Trophoblast cell (in vitro differentiated cells and primary cell): ENCODE data around the gene DNAJC3.
"Not testable (repeated sequence)": the region's sequence is repeated elsewhere in the genome, so short reads cannot be mapped to it uniquely, and the experiment has no call there.

Experiments used
- DNase-seq, 2 donors: peaks; one replicate each; pipeline ENCODE4 v3.0.0-alpha.2; 2016
- H2AFZ ChIP-seq: 2 replicates; pipeline ENCODE4 v1.6.1; 2013; ENCODE audit warnings: low read length, moderate library complexity, mild to moderate bottlenecking; ENCODE audit not compliant: insufficient read depth, poor library complexity
- H2AK5ac ChIP-seq: 2 replicates; pipeline ENCODE4 v1.6.1; 2013; ENCODE audit warnings: mild to moderate bottlenecking, low read length
- H2BK120ac ChIP-seq: 2 replicates; pipeline ENCODE4 v1.6.1; 2013; ENCODE audit warnings: low read length, mild to moderate bottlenecking, moderate library complexity; ENCODE audit not compliant: insufficient read depth, poor library complexity
- H2BK12ac ChIP-seq: 2 replicates; pipeline ENCODE4 v1.6.1; 2013; ENCODE audit warnings: mild to moderate bottlenecking, low read length, moderate library complexity
- H2BK5ac ChIP-seq: 2 replicates; pipeline ENCODE4 v1.6.1; 2013; ENCODE audit warnings: low read length, low read depth, moderate library complexity, mild to moderate bottlenecking; ENCODE audit not compliant: poor library complexity
- H3K14ac ChIP-seq: 2 replicates; pipeline ENCODE4 v1.6.1; 2013; ENCODE audit warnings: mild to moderate bottlenecking, low read length
- H3K18ac ChIP-seq: 2 replicates; pipeline ENCODE4 v1.6.1; 2013; ENCODE audit warnings: mild to moderate bottlenecking, low read length
- H3K23ac ChIP-seq: 2 replicates; pipeline ENCODE4 v1.6.1; 2013; ENCODE audit warnings: low read length
- H3K27ac ChIP-seq: 2 replicates; pipeline ENCODE4 v1.5.1; 2013; ENCODE audit warnings: low read depth, mild to moderate bottlenecking, inconsistent platforms, low read length, moderate library complexity
- H3K27me3 ChIP-seq: 2 replicates; pipeline ENCODE4 v1.6.1; 2013; ENCODE audit warnings: inconsistent platforms, mild to moderate bottlenecking, low read length, moderate library complexity; ENCODE audit not compliant: insufficient read depth
- H3K36me3 ChIP-seq, 2 experiments: 1 replicate in 1 of 2; 2 replicates in 1 of 2; pipeline ENCODE4 v1.6.1; 2013; ENCODE audit warnings: low read length in 2 of 2, mild to moderate bottlenecking in 2 of 2, moderate library complexity in 1 of 2; ENCODE audit not compliant: insufficient read depth in 2 of 2, control insufficient read depth in 1 of 2
- H3K4ac ChIP-seq: 2 replicates; pipeline ENCODE4 v1.6.1; 2013; ENCODE audit warnings: low read depth, mild to moderate bottlenecking, low read length, moderate library complexity
- H3K4me1 ChIP-seq, 2 experiments: 1 replicate in 1 of 2; 2 replicates in 1 of 2; pipeline ENCODE4 v1.6.1; 2013; ENCODE audit warnings: low read length in 2 of 2, mild to moderate bottlenecking in 2 of 2, moderate library complexity in 1 of 2; ENCODE audit not compliant: insufficient read depth in 2 of 2, control insufficient read depth in 1 of 2
- H3K4me2 ChIP-seq: 2 replicates; pipeline ENCODE4 v1.6.1; 2013; ENCODE audit warnings: inconsistent platforms, mild to moderate bottlenecking, low read length, moderate library complexity
- H3K4me3 ChIP-seq: 2 replicates; pipeline ENCODE4 v1.5.1; 2013; ENCODE audit warnings: mild to moderate bottlenecking, low read depth, low read length, inconsistent platforms
- H3K79me1 ChIP-seq: one replicate; pipeline ENCODE4 v1.6.1; 2013; ENCODE audit warnings: low read length
- H3K79me2 ChIP-seq: 2 replicates; pipeline ENCODE4 v1.6.1; 2013; ENCODE audit warnings: low read length, mild to moderate bottlenecking; ENCODE audit not compliant: control insufficient read depth, insufficient read depth, poor library complexity
- H3K9ac ChIP-seq: 2 replicates; pipeline ENCODE4 v1.6.1; 2013; ENCODE audit warnings: mild to moderate bottlenecking, low read length
- H3K9me3 ChIP-seq: 2 replicates; pipeline ENCODE4 v1.6.1; 2013; ENCODE audit warnings: low read depth, mild to moderate bottlenecking, control low read depth, inconsistent platforms, low read length; ENCODE audit not compliant: insufficient read depth
- H4K12ac ChIP-seq: 2 replicates; pipeline ENCODE4 v1.6.1; 2013; ENCODE audit warnings: low read depth, mild to moderate bottlenecking, low read length, moderate library complexity
- H4K8ac ChIP-seq: 2 replicates; pipeline ENCODE4 v1.6.1; 2013; ENCODE audit warnings: low read depth, mild to moderate bottlenecking, low read length, moderate library complexity
- H4K91ac ChIP-seq: one replicate; pipeline ENCODE4 v1.6.1; 2013; ENCODE audit warnings: low read depth, mild to moderate bottlenecking, low read length, moderate library complexity
- WGBS: extraction: QIAGEN DNeasy Blood & Tissue Kit; methylation state at CpG from one replicate; pipeline ENCODE4 v1.1.7; 2013; ENCODE audit warnings: missing lambda C conversion rate; ENCODE audit not compliant: insufficient read length, insufficient coverage; ENCODE audit errors: extremely low coverage; 5-methylcytosine and 5-hydroxymethylcytosine counted together

The DNAJC3 gene

GRCh38 chr13:95781940-95782339 lies 105.0 kb downstream of the DNAJC3 start:
- not testable (repeated sequence) for H4K8ac ChIP-seq, H3K9me3 ChIP-seq, H2AK5ac ChIP-seq, H2AFZ ChIP-seq, H3K4me2 ChIP-seq, H4K91ac ChIP-seq, DNase-seq, H3K27ac ChIP-seq, H2BK120ac ChIP-seq, H4K12ac ChIP-seq, H2BK12ac ChIP-seq, H3K79me1 ChIP-seq, H3K27me3 ChIP-seq, H2BK5ac ChIP-seq, H3K23ac ChIP-seq, H3K4me1 ChIP-seq, H3K9ac ChIP-seq, H3K79me2 ChIP-seq, H3K36me3 ChIP-seq, H3K18ac ChIP-seq, H3K4me3 ChIP-seq, H3K4ac ChIP-seq, H3K14ac ChIP-seq
- WGBS: no CpG with 5 or more reads among the region's 1 CpG

DNA sequence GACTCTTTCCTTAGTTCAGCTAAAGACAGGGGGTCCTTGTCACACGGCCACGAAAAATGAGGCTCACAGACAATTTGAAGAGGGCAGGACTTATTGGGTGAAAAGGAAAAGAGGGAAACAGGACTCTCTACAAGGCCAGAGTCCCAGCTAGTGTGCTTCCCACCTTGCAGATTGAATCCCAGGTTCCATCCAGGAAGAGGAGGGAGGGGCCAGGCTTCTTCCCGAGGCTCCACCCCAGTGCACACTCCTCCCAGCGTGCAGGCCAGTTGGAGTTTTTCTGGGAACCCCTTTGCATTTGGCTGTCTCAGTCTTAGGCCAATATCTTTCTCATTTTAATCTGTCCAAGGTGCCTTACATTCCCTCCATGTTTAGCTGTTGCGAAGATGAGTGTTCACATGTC lies 106.8 kb downstream of the DNAJC3 start:
- no peak overlapping the region for H2BK120ac ChIP-seq
- H3K79me2 ChIP-seq: no peaks in the 10 kb centered on the region
- no peak overlapping the region for H2BK5ac ChIP-seq
- H3K4me1 ChIP-seq: peaks cover 5 to 9% of the 10 kb centered on the region in 2 experiments
- H4K91ac ChIP-seq: peak overlapping the region; percentile 3
- no peak overlapping the region for H3K4ac ChIP-seq
- peak overlapping the region; percentile 54 for H3K9ac ChIP-seq
- no peak overlapping the region for H3K4me3 ChIP-seq
- H3K23ac ChIP-seq: no peak overlapping the region
- H3K18ac ChIP-seq: no peak overlapping the region
- H2BK12ac ChIP-seq: no peak overlapping the region
- no peak overlapping the region for H3K4me2 ChIP-seq
- H4K12ac ChIP-seq: no peak overlapping the region
- DNase-seq: no peak
- no peak overlapping the region for H4K8ac ChIP-seq
- no CpG with 5 or more reads among the region's 5 CpGs for WGBS
- H3K27ac ChIP-seq: peak overlapping the region; percentile 66
- peaks cover 5 to 8% of the 10 kb centered on the region in 2 experiments for H3K36me3 ChIP-seq
- no peaks in the 10 kb centered on the region for H3K27me3 ChIP-seq
- H3K9me3 ChIP-seq: no peaks in the 10 kb centered on the region
- no peak overlapping the region for H2AK5ac ChIP-seq
- no peak overlapping the region for H3K14ac ChIP-seq
- no peak overlapping the region for H2AFZ ChIP-seq
- peaks cover 2% of the 10 kb centered on the region for H3K79me1 ChIP-seq

DNA sequence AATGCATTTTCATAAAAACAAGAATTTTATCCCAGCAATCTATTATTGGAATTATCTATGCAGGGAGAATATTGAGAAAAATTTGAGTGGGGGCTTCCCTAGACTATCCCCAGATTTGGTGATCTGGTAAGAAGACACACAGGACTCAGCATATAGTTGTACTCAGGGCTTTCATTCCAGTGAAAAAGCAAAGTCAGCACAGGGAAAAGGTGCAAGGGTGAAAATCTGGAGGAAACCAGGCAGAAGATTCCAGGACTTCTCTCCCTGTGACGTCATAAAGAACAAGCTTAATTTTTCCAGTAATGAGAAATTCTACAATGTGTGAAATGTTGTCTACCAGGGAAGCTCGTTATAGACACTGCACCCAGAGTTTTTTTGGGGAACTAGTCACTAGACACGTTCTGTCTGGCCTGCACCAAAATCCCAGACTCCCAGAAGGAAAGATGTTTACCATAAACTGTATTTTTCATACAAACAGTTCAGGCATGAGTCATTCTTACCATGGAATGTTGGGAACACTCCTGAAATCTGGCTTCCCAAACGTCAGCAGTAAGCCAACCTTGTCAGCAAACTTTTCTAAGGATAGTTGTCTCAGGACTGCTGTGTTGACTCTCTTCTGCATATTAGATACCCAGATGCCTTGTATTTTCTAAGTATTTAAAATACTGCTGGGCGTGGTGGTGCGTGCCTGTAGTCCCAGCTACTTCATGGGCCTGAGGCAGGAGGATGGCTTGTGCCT lies 107.4 kb downstream of the DNAJC3 start:
- no peaks in the 10 kb centered on the region for H3K79me2 ChIP-seq
- no peak overlapping the region for H3K4ac ChIP-seq
- H3K9ac ChIP-seq: no peak overlapping the region
- H4K12ac ChIP-seq: no peak overlapping the region
- H3K4me3 ChIP-seq: no peak overlapping the region
- H3K23ac ChIP-seq: no peak overlapping the region
- H3K4me1 ChIP-seq: peaks cover 5 to 9% of the 10 kb centered on the region in 2 experiments
- no peak overlapping the region for H2BK12ac ChIP-seq
- no peak overlapping the region for H2BK5ac ChIP-seq
- no peak overlapping the region for H2AFZ ChIP-seq
- no CpG with 5 or more reads among the region's 6 CpGs for WGBS
- H3K79me1 ChIP-seq: peaks cover 2% of the 10 kb centered on the region
- H3K36me3 ChIP-seq: peaks cover 7 to 8% of the 10 kb centered on the region in 2 experiments
- H3K14ac ChIP-seq: no peak overlapping the region
- no peak overlapping the region for H3K18ac ChIP-seq
- H3K4me2 ChIP-seq: peak overlapping the region; percentile 24
- H3K27ac ChIP-seq: peak overlapping the region; percentile 66
- H2BK120ac ChIP-seq: no peak overlapping the region
- H4K91ac ChIP-seq: no peak overlapping the region
- no peaks in the 10 kb centered on the region for H3K27me3 ChIP-seq
- DNase-seq: peak; percentile 27 to 75
- H2AK5ac ChIP-seq: no peak overlapping the region
- H3K9me3 ChIP-seq: no peaks in the 10 kb centered on the region
- no peak overlapping the region for H4K8ac ChIP-seq

DNA sequence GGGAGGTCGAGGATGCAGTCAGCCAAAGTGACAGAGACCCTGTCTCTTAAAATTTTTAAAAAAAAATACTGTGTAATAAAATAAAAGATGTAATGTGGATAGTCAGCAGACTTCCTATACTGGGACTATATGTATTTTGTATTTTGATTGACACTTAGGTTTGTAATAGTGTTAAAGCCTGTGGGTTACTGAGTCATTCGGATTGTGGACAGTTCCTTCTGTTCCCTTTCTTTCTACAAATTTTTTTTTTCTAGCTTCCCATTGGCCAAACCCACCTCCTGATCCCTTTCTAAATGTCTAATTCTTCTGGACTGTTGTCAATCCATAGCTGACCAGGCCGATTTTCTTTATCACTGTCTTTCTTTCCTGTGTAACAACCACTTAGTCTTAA lies 108.0 kb downstream of the DNAJC3 start:
- no peak overlapping the region for H3K18ac ChIP-seq

More for the DNA sequence above, 108.0 kb downstream of the DNAJC3 start:
- no peaks in the 10 kb centered on the region for H3K27me3 ChIP-seq
- no peak overlapping the region for H2AFZ ChIP-seq
- no peak overlapping the region for H2AK5ac ChIP-seq
- H3K4me1 ChIP-seq: peaks cover 5 to 9% of the 10 kb centered on the region in 2 experiments
- peaks cover 7 to 8% of the 10 kb centered on the region in 2 experiments for H3K36me3 ChIP-seq
- no peak overlapping the region for H3K14ac ChIP-seq
- no peak overlapping the region for H4K8ac ChIP-seq
- H3K27ac ChIP-seq: peak overlapping the region; percentile 66
- no peak overlapping the region for H2BK120ac ChIP-seq
- no peak overlapping the region for H3K4me2 ChIP-seq
- no peak overlapping the region for H2BK5ac ChIP-seq
- H3K79me2 ChIP-seq: no peaks in the 10 kb centered on the region
- H3K23ac ChIP-seq: no peak overlapping the region
- H3K9ac ChIP-seq: no peak overlapping the region
- H4K91ac ChIP-seq: no peak overlapping the region
- H3K79me1 ChIP-seq: peaks cover 2% of the 10 kb centered on the region
- no peak for DNase-seq
- H2BK12ac ChIP-seq: no peak overlapping the region
- no peak overlapping the region for H3K4me3 ChIP-seq
- no peak overlapping the region for H4K12ac ChIP-seq
- no CpG with 5 or more reads among the region's 3 CpGs for WGBS
- H3K9me3 ChIP-seq: no peaks in the 10 kb centered on the region
- no peak overlapping the region for H3K4ac ChIP-seq
